8988T (cell line): ENCODE data around the gene PPP1CC.

Experiments used
- DNase-seq: peaks from one replicate; pipeline ENCODE4 v3.0.0; 2011

PPP1CC gene

DNA sequence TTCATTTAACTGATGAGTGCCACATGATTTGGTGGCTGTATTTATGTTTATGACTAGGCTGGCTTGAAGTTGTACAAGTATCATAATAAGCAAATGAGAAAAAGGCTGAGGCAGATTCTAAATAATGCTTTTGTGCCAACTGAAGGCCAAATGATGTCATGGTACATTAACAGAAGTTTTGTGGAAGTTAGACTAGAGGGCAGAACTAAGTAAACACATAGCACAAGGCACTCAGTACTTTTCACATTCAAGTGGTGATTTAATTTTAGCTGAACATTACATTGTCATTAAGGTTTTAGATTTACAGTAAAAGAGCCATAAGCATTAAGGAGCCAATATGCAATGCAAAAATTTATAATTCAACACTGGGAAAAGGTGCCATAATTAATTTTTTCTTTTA lies 21.1 kb downstream of the PPP1CC start:
- no peak for DNase-seq

DNA sequence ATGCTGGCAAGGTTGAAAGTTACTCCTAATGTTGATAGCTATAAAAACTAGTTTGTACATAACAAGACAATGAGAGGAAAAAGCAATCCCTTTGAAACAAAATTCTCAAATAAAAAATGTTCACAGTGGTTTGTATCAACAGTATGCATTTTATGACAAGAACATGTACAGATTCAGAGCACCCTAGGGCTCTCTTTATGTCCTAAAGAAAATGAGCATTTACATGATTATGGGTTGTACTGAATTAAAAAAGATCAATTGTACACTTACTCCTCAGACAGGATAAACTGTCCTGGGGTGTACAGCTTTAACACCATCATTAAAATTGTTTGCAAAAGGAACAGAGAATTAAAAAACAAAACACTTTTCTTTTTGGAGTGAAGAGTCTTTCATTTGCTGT lies 22.2 kb downstream of the PPP1CC start:
- DNase-seq, result no peak

DNA sequence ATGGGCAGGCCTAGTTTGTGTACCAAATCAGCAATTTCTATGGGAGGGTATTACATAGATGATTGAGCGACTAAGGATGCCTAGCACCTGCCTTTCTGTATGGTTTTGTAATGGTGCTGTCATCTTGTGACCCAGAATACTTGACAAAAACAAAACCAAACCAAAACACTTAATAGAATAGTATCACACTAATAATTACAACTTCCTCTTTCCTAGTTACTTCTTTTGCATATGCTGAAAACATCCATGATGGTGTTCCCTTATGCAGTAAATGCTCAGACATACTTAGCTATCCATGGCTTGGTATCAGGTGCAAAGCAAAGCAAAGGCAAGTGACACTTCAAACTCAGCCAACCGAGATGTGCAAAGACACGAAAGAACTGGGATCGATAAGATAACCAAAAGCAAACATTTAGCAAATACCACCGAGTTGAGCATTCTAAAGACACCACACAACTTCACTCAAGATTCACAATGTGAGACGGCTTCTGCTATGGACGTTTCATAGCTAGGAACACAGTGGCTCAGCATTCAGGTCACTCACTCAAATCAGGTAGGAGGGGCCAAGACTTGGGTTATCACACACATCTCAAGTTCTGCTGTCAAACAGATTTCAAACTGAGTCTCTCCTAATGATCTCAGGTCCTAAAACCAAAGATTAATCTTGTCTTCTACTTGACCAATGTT lies 24.3 kb downstream of the PPP1CC start:
- no peak for DNase-seq

DNA sequence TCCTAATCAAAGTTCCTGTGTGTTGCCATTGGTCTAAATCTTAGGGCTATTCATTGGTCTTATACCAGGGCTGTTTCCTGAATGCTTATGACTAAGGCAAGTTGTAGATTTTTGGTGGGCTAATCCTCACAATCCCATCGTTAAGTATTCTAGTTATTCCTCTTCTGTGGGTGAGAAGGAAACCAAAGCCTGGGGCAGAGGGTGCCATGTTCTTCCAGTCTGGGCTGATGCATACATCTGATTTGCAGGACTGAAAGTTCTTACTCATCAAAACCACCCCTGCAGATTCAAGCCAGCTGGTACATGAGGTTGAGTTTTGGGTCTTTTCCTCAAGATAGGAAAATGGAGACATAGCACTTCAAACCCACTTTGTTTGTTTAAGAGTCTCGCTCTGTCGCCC lies 25.7 kb downstream of the PPP1CC start:
- DNase-seq, result no peak

DNA sequence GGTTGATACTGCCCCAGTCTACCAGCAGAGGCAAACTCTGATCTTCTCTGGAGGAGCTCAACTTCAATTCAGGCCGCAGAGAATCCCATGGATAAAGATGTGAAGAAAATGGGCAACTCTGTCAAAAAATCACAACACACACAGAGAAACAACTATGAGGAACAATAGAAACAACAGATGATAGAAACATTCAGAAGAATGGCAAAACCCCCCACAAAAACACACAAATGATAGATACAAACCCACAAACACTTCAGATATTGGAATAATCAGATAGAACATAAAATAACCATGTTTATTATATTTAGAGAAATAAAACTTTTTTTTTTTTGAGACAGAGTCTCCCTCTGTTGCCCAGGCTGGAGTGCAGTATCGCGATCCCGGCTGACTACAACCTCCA lies 33.8 kb downstream of the PPP1CC start:
- no peak for DNase-seq

DNA sequence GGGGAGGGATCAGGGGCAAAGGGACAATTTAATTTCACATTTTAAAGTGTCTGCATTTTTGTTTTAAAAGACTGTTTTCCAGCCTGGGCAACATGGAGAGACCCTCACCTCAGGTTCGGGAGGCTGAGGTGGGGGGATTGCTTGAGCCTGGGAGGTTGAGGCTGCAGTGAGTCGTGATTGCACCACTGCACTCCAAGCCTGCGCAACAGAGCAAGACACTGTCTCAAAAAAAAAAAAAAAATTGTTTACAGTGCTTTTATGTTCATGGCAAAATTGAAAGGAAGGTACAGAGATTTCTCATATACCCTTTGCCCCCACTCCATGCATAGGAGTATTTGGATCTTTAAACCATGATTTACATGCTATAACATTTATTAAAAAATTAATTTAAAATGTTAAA lies 37.4 kb downstream of the PPP1CC start:
- DNase-seq, result no peak

DNA sequence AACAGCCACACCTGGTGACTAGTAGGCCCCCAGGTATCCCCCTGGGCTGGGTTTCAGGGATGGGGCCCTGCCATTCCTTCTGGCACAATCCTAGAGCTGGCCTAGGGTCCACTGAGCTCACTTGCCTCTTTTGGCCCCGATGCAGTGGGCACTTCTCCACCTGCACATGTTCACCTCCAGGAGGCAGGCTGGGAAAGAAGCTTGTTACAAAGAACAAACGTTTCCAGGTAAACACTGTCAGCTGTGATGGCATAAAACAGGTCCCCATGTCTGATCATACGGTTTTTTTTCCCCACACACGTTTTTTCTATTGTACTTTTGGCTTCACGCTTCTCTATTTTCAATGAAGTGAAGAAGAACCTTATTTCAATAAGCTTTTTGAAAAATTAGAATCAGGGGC lies 37.9 kb downstream of the PPP1CC start:
- DNase-seq, result no peak

DNA sequence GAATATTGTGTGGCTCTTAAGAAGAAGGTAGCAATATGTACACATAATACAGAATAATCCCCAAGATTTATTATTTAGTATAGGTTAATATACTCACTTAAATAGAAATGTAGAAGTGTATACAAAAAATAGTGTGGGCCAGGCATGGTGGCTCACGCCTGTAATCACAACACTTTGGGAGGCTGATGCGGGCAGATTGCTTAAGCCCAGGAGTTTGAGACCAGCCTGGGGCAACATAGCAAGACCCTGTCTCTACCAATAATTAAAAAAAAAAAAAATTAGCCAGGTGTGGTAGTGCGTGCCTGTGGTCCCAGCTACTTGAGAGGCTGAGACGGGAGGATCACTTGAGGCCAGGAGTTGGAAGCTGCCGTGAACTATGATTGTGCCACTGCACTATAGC lies 38.5 kb downstream of the PPP1CC start:
- DNase-seq, result no peak

DNA sequence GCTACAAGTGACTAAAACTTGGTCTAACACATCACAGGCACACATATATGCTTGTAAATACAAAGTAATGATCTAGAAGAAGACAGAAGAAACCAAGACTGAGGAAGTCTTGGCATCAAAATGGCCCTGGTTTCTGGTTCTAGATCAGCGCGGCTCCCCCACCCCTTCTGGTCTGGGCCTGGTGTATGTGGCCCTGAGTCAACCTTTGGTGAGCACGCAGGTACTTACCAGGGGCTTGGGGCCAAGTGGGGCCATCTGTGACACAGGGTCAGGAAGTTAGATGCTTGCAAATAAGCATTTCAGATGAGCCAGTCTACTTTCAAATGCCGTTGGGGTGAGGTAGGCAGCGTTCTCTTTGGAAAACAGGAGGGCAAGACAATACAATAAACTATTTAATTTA lies 40.6 kb downstream of the PPP1CC start:
- DNase-seq, result no peak

DNA sequence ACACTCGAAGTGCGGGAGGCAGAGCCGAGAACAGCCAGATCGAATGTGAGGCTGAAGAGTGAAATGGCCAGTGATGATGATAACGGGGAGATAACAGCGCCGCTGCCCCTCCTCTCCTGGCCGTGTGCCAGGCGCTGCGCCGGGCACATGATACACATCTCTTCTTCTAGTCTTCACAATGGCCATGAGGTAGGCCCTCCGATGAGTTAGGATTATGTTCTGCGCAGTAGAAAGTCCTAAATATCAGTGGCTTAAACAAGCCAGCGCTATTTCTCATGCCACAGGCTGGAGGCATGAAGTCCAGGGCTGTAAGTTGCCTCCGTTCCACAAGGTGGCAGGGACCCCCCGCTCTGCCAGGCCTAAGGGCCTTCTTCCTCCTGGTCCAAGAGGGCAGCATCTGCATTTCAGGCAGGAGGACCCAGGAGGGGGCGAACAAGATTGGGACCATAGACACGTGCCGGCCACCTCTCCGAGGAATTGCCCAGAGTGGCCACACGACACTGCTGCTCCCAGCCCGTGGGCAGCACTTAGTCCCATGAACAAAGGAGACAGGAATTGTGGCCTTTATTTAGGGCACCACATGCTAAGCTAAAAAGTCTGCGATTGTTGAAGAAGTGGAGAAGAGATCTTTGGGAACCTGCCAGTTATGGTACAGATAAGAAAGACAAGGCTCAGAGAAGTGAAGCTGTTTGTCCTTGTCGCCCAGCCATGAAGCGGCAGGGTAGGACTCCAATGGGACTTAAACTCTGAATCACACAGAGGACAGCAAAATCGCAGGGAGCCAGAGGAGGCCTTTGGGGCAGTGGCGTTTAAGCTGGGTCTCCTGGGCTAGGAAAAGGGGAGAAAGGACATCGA lies 42.9 kb downstream of the PPP1CC start:
- DNase-seq, result no peak

DNA sequence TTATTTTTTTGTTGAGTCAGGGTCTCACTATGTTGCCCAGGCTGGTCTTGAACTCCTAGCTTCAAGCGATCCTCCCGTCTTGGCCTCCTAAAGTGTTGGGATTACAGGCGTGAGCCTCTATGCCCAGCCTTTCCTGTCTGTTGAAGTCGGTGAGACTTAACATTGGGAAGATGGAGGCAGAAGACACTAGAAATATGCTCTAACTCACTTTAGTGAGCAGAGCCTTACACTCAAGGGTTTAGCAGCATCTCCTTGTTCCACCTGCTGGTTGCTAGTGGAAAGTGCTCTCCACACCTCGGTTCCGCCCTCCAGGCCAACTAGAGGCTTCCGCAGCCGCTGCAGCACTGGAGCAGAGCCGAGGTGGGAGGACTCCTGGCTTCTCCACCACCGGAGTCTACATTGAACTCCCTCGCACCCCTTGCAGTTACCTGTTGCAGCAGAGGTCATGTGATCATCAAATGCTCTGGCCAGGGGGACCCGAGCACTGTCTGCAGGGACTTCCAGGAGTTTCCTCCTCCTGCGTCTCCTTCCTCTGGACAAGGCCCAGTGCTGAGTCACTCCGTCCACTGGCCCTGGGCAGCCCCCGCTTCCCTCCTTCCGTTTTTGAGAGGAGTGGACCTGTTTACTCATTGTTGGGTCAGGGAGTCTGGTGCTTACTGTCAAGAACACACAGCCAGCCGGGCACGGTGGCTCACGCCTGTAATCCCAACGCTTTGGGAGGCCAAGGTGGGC lies 44.4 kb downstream of the PPP1CC start:
- DNase-seq, result peak; percentile 49

DNA sequence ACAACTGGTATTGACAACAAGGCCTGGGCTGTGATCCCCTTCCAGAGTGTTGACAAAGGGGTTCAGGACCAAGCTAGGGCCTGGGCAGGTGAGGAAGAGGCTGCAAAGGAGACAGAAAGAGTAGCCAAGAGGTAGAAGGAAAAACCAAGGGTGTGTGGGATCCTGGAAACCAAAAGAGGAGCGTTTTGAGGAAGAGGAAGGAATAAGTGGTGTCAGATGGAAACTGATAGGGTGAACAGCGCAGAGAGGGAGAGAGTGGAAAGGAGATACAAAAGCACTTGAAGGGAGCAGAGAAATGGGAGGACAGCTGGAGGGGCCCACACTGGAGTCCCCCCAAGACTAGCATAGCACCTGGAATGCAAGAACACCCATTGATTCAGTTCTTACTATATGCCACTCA lies 45.5 kb downstream of the PPP1CC start:
- DNase-seq, result no peak

DNA sequence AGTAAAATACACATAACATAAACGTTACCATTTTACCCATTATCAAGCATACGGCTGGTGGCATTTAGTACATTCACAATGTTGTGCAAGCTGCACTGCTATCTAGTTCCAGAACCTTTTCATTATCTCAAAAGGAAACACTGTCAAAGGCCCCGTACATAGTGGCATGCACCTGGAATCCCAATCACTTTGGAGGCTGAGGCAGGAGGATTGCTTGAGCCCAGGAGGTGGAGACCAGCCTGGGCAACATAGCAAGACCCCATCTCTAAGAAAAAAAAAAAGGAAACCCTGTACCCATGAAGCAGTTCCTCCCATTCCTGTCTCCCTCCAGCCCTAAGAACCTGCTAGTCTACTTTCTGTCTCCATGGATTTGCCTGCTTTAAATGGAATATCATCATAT lies 46.4 kb downstream of the PPP1CC start:
- DNase-seq, result no peak

DNA sequence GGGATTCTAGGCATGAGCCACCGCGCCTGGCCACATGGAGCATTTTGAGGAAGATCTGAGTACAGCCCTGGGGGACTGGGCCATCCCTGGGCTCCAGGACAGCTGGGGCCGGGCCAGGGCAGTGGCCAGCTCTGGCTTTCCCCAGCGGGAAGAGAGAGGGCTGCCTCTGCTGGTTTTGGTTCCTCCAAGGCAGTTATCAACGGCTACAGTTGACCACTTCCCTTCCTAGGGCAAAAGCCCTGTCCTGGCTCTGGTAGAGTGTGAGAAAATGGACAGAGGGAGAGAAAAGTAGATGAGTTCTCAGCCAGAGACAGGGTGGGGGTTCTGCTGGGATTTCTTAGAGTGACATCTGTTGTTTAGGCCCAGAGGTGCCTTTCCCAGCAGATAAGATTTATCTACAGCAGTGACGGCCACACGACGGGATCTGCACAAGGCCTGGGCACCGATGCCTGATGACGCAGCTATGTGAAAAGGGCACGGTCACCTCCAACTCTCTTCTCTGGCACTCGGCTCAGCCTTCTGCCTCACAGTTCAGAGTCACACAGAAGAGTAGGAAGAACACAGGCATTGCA lies 48.3 kb downstream of the PPP1CC start:
- DNase-seq, result no peak

DNA sequence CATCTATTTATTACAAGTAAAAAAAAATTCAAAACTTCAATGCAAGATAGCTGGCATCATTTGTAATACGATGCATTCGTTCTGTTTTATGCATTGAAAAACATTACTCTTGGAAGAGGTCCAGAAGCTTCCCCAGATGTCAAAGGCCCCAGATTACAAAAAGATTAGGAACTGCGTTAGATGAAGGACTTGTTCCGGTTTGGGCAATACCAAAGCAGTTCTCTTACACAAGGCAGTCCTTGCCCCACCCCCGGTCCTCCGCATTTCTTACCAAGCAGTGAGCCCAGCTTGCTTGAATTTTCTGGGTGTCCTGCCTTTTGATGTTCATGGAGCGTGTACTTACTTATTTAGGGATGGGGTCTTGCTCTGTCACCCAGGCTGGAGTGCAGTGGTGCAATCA lies 49.0 kb downstream of the PPP1CC start:
- DNase-seq, result no peak

DNA sequence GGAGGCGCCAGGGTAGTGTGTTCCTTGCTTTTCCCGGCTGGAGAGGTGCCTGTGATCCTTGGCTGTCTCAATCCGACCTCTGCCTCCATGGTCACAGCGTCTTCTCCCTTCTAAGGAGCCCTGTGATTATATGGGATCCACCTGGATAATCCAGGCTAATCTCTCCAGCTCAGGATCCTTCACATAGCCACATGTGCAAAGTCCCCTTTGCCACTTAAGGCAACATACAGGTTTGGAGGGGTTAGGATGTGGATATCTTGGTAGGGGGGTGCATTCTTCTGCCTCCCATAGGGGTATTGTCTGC lies 52.6 kb downstream of the PPP1CC start:
- DNase-seq, result no peak

DNA sequence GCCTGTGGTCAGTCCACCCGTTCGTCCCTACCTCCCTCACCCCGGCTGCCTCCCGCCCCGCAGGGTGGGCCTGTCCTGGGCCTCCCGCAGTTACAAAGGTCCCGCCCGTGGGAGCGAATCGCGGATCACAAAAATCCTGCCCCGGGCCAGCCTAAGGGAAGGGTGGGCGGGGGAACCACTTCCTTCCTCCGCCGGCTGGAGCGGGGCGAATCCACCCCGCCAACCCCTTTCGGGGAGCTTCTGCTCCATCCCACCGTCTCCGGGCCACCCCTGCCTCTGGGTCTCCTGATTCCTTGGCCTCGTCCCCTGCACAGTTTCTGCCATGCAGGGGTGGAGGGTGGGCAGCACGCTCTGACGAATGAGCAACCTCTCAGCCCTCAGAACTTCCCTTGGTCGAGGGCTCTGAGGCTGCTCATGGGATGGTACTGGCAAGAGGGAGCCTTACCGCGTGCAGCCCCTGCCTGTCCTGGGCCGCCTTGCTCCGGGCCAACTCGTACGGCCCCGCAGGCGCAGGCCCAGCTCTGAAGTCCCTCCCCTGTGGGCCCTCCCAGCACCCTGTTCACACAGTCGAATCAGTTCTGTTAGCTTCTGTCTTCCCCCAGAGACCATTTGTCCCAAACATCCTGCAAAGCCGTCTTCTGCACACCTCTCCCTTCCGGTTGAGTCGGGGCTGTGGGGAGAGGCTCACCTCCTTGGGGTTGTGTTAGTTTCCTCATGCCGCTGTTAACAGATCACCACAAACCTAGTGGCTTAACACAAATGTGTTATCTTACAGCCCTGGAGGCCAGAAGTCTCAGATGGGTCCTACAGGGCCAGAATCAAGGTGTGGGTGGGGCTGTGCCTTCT lies 53.2 kb downstream of the PPP1CC start:
- DNase-seq, result peak; percentile 48

DNA sequence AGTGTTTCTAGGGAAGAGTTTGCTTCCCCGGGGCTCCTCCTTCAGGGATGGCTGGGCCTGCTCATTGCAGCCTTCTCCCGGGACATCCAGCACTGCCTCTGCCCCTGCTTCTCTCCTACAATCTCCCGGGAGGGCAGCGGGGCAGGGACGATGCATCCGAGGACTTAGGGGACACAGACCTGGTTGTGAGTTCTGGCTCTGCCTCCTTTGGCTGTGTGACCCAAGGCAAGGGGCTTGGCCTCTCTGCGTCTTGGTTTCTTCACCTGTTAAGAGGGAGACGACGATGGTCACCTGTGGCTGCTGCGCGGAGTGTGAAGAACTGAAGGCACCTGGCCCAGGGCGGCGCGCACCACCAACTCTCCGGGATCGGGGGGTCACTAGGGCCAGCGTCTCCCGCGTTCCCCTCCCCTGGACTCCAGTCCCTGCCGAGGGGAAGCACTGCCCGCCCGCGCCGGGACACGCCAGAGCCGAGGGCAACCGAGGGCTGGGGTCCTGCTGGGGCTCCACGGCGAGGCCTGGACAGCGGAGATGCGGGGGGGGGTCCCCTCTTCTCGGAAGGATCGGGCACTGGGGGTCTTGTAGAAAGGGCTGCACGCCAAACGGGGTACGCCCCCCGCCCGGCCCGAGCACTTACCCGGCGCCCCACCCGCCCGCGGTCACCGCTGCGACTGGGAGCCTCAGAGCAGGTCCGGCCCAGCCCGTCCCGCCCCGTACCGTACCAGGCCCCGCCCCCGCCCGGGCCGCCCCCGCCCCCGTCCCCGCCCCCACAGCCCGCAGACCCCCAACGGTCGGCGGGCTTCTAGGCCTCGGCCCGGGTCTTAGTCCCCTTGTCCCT lies 54.0 kb downstream of the PPP1CC start, which contains the start of gene HVCN1:
Gene HVCN1, minus strand, starts transcription at position 670 of the 835 bp plus-strand sequence. CDS start 5,870 bp downstream, outside the sequence.
- peak; percentile 71 for DNase-seq

DNA sequence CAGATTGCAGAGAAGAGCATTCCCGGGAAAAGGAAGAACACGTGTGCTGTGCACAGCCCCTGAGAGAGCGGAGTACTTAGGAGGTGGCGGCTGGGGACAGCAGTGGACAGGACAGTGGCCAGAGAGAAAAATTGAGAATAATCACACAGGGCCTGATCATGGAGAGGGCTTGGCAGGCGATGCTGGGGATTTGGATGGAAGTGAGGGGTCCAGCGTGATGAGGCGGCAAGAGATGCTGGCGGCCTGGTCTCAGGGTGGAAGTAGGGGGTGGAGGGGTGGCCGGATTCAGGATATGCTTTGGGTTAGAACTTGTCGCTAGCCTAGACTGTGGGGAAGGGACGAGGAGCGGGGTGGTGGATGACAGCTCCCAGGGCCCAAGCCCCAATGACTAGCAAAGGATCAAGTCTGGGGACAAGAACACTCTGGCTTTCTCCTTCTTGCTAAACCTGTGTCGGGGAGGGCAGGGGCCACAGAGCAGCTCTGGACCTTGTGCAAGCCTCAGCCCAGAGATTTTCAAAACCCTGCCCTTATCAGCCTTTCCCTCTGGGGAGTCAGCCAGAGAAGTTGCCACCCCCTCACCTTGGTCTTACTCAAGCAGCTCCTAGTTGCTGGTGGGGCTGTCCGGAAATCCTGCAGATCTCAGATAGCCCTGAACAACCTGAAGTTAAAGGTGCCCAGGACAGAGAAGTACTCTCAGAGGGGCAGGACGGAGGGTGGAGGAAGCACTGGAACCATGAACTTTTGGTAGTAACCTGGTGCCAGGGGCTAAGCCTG lies 55.1 kb downstream of the PPP1CC start:
- DNase-seq, result no peak

DNA sequence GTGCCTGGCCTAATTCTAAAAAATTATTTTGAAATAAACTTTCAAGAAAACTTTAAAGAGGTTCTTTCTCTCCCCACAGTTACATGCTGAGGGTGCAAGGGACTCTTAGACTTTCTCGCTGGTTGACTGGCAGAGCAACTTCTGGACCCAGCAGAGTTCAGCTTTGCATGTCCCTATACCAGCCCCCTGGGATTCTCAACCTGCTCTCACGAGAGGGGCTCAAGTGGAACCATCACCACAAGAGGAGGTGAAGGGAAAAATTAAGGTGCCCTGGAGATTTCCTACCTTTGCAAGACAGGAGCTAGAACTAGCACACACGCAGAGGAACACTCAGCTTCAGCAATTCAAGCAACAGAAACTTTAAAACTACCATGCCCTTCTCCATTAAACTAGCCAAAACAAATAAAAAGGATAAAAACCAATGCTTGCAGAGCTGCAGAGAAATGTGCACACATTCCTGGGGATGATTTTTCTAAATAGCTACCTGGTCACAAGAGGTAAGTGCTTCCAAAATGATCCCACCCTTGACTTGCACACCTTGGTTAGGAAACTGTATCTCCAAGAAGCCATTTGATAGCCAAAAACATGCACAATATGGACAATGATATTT lies 56.3 kb downstream of the PPP1CC start:
- DNase-seq, result no peak
